Left ventricle myocardium inferior (tissue), 1 donor: ENCODE measurements around the gene PITPNC1. TPM values are rescaled to one million over a fixed set of nuclear protein-coding genes. Genes with fewer than 3 reads are reported as not detected.

Experiments
- DNase-seq: peaks from one replicate; pipeline ENCODE4 v3.0.0-alpha.2; 2020
- H3K27ac ChIP-seq: fragments of 200-600 bp; replicated peaks from 2 replicates; pipeline ENCODE4 v1.8.0; 2021
- H3K27me3 ChIP-seq: fragments of 200-600 bp; 2 replicates; pipeline ENCODE4 v1.8.0; 2021; ENCODE audit warnings: low read depth
- H3K36me3 ChIP-seq: fragments of 200-600 bp; 2 replicates; pipeline ENCODE4 v1.8.0; 2021
- H3K4me1 ChIP-seq: fragments of 200-600 bp; 2 replicates; pipeline ENCODE4 v1.8.0; 2021
- H3K4me3 ChIP-seq: fragments of 200-600 bp; 2 replicates; pipeline ENCODE4 v1.8.0; 2021; ENCODE audit warnings: mild to moderate bottlenecking, moderate library complexity
- H3K9me3 ChIP-seq: fragments of 200-600 bp; replicated peaks from 2 replicates; pipeline ENCODE4 v1.8.0; 2021
- intact Hi-C: fragments of 100-400 bp; cut with micrococcal nuclease; formaldehyde crosslinking; loops from one replicate; pipeline ENCODE4 v1.11.0; 2022
- total RNA-seq: library from RNA; stranded (reverse); fragmentation: NEBNext Ultra II Directional; extraction: Animal tissue kit (Norgen Biotek cat#: 25700); gene quantifications from one replicate; pipeline ENCODE4 v1.2.1, GENCODE V29; 2021
- TF ChIP-seq, protein P1 (sequence below): fragments of 200-600 bp; IDR thresholded peaks from 2 replicates; pipeline ENCODE4 v1.8.0; 2021; ENCODE audit warnings: antibody characterized with exemption, mild to moderate bottlenecking, borderline replicate concordance
- donor health status: DM: no; HTN: yes; CAD: no; lungs with severe emphysema.

Gene PITPNC1
- total RNA-seq, 1 donor from 2014 or later = 8.1 TPM

GRCh38 chr17:67452681-67453554, 75.8 kb downstream of the PITPNC1 start:
- H3K27ac ChIP-seq = no peak overlapping the region

GRCh38 chr17:67456103-67456502, 79.0 kb downstream of the PITPNC1 start:
- TF ChIP-seq, protein P1, sequence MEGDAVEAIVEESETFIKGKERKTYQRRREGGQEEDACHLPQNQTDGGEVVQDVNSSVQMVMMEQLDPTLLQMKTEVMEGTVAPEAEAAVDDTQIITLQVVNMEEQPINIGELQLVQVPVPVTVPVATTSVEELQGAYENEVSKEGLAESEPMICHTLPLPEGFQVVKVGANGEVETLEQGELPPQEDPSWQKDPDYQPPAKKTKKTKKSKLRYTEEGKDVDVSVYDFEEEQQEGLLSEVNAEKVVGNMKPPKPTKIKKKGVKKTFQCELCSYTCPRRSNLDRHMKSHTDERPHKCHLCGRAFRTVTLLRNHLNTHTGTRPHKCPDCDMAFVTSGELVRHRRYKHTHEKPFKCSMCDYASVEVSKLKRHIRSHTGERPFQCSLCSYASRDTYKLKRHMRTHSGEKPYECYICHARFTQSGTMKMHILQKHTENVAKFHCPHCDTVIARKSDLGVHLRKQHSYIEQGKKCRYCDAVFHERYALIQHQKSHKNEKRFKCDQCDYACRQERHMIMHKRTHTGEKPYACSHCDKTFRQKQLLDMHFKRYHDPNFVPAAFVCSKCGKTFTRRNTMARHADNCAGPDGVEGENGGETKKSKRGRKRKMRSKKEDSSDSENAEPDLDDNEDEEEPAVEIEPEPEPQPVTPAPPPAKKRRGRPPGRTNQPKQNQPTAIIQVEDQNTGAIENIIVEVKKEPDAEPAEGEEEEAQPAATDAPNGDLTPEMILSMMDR = no peak

More at GRCh38 chr17:67452681-67453554, 75.8 kb downstream of the PITPNC1 start:
- intact Hi-C loops = no loop called here
- no peaks in the 10 kb centered on the region for H3K27me3 ChIP-seq
- TF ChIP-seq, protein P1 = no peak
- no peak overlapping the region for H3K4me3 ChIP-seq
- no peak for DNase-seq
- H3K4me1 ChIP-seq = peaks cover 16% of the 10 kb centered on the region
- H3K36me3 ChIP-seq = peaks cover 4% of the 10 kb centered on the region
- peaks cover 4% of the 10 kb centered on the region for H3K9me3 ChIP-seq

GRCh38 chr17:67456889-67457288, 79.8 kb downstream of the PITPNC1 start:
- TF ChIP-seq, protein P1 = no peak

More at GRCh38 chr17:67456103-67456502, 79.0 kb downstream of the PITPNC1 start:
- Histone ChIP-seq H3K9me3 (peaks cover 14% of the 10 kb centered on the region), H3K27me3 (no peaks in the 10 kb centered on the region), H3K4me3 (no peak overlapping the region), H3K27ac (no peak overlapping the region), H3K36me3 (peaks cover 8% of the 10 kb centered on the region), H3K4me1 (peaks cover 11% of the 10 kb centered on the region)
- no peak for DNase-seq
- intact Hi-C loops = no loop called here

DNA sequence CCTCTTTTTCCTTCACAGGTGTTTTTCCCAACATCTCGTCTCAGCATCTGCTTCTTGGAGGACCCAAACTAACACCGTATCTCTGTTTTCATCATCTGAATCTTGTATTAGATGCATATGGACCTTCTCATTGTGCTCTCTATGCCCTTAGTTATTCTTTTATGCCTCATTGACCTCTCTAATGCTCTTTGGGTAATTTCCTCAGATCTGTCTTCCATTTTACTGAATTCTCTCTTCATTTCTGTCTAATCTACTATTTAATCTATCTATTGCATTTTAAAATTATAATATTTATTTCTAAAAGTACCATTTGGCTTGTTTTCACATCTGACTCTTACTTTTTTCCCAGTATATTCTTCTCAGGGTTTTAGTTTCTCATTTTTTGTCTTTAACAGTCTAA, 81.1 kb downstream of the PITPNC1 start:
- no peak overlapping the region for H3K4me3 ChIP-seq
- DNase-seq = no peak
- H3K9me3 ChIP-seq = peaks cover 14% of the 10 kb centered on the region
- H3K27me3 ChIP-seq = no peaks in the 10 kb centered on the region
- intact Hi-C loops = no loop called here
- TF ChIP-seq, protein P1 = no peak
- peaks cover 20% of the 10 kb centered on the region for H3K4me1 ChIP-seq
- H3K36me3 ChIP-seq = peaks cover 8% of the 10 kb centered on the region
- no peak overlapping the region for H3K27ac ChIP-seq

More at GRCh38 chr17:67456889-67457288, 79.8 kb downstream of the PITPNC1 start:
- Histone ChIP-seq H3K9me3 (peaks cover 14% of the 10 kb centered on the region), H3K4me3 (no peak overlapping the region), H3K36me3 (peaks cover 8% of the 10 kb centered on the region), H3K27ac (no peak overlapping the region), H3K4me1 (peaks cover 19% of the 10 kb centered on the region), H3K27me3 (no peaks in the 10 kb centered on the region)
- intact Hi-C loops = no loop called here
- DNase-seq = no peak

DNA sequence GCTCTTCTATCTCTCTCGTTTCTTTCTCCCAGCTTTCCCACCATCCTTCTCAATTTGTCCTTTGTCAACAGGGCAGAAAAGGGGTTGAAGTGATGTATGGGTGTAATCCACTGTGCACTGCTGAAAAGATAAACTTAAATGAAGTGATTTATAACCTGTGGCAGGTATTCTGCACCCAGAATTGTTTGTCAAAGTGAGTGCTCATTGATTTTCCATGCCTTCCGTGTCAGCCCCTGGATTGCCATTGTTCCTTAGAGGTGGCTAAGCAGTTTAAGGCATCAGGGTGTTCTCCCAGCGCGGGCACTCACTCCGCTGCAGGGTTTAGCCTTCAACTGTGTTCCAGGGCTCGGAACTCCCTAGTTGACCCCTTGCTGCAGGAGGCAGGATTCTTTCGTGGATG, 82.9 kb downstream of the PITPNC1 start:
- no peaks in the 10 kb centered on the region for H3K27me3 ChIP-seq
- H3K4me1 ChIP-seq = peaks cover 20% of the 10 kb centered on the region
- H3K9me3 ChIP-seq = peaks cover 14% of the 10 kb centered on the region
- DNase-seq = no peak
- H3K4me3 ChIP-seq = no peak overlapping the region
- peaks cover 8% of the 10 kb centered on the region for H3K36me3 ChIP-seq
- intact Hi-C loops = no loop called here
- TF ChIP-seq, protein P1 = no peak
- H3K27ac ChIP-seq = no peak overlapping the region
